ENCODE results near the gene HSPA12A.

The HSPA12A gene

DNA sequence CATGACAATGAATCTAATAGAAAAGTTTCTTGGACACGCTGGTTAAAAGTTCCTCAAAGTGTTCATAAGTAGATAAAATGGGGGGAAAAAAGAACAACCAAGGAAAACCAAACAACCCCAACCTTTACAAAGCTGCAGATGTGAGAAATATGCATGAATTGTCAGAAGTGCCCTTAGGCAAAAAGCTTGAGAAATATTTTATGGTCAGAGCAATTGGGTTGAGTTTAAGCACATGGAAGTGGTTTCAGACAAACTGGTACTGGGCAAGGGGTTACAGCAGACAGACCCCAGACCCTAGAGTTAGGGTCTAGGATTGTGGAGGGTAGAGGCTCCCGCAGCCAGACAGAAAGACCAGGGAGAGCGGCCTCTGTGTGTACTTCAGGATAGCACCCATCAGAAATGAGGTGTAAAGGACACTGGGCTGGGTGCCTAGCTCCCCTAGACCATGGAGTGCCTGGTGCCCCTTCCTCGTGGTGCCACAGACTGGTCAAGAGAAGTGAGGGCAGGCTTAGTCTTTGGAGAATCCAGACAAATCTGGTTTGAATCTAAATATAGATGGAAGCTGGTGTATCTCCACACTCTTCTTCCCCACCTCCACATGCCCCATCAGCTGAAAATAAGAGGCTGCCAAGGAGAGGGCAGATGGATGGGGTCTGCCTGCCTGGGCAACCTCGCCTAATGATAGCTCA is 84.4 kb downstream of the HSPA12A start:
- Histone ChIP-seq H3K4me1 (ENCODE audit: control insufficient read depth in 1 of 2, insufficient read depth in 1 of 2, low read depth in 1 of 2, low read length in 1 of 2) (no peaks in the 10 kb centered on the region), H3K4me3 (ENCODE audit: low read depth in 1 of 2, low read length in 1 of 2) (no peak overlapping the region), H3K27me3 (no peaks in the 10 kb centered on the region), H3K36me3 (no peaks in the 10 kb centered on the region), H3K27ac (no peak overlapping the region), H3K9me3 (no peaks in the 10 kb centered on the region)
- TF ChIP-seq, protein P1, sequence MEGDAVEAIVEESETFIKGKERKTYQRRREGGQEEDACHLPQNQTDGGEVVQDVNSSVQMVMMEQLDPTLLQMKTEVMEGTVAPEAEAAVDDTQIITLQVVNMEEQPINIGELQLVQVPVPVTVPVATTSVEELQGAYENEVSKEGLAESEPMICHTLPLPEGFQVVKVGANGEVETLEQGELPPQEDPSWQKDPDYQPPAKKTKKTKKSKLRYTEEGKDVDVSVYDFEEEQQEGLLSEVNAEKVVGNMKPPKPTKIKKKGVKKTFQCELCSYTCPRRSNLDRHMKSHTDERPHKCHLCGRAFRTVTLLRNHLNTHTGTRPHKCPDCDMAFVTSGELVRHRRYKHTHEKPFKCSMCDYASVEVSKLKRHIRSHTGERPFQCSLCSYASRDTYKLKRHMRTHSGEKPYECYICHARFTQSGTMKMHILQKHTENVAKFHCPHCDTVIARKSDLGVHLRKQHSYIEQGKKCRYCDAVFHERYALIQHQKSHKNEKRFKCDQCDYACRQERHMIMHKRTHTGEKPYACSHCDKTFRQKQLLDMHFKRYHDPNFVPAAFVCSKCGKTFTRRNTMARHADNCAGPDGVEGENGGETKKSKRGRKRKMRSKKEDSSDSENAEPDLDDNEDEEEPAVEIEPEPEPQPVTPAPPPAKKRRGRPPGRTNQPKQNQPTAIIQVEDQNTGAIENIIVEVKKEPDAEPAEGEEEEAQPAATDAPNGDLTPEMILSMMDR (IDR thresholded peaks at IDR 0.05), result no peak

DNA sequence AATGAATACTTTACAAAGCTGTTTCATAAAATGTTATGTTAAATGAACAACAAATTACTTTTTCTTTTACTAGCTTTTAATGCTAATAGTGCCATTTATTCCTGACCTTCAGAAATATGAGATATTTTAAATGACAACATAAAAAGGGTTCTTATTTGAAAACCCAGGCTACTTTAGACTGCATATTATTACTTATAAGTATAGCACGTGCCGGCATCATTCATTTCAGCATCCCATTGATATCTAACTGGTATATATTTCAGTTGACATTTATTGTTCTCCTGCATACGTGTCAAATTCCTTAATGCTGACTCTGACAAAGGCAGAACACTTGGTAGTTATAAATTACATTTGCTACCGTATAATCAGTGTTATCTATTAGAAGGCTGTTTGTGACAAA is 86.3 kb downstream of the HSPA12A start:
- TF ChIP-seq, protein P1 (IDR thresholded peaks at IDR 0.05), result no peak
- no peak overlapping the region for H3K27ac ChIP-seq
- no peaks in the 10 kb centered on the region for H3K27me3 ChIP-seq
- H3K9me3 ChIP-seq, result no peaks in the 10 kb centered on the region
- no peak overlapping the region for H3K4me3 ChIP-seq (ENCODE audit: low read depth in 1 of 2, low read length in 1 of 2)
- no peaks in the 10 kb centered on the region for H3K4me1 ChIP-seq (ENCODE audit: control insufficient read depth in 1 of 2, insufficient read depth in 1 of 2, low read depth in 1 of 2, low read length in 1 of 2)
- no peaks in the 10 kb centered on the region for H3K36me3 ChIP-seq

DNA sequence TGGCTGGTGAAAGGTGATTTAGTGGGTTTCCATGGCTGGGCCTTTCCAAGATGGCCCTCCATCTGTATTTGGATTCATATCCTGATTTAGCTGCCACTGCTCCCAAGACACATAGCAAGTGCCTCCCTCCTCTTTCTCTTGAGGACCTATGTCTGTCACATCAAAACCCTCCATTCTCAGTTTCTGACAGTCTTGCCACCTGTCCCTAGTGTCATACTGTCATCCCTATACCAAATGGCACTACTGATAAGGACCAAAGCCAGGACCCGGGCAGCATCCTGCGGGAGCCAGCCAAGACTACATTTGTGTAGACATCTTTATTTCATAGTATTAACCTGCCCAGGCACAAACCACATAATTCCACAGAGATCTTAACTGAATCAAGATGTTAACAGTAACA is 86.8 kb downstream of the HSPA12A start:
- no peak overlapping the region for H3K27ac ChIP-seq
- H3K9me3 ChIP-seq, result no peaks in the 10 kb centered on the region
- H3K27me3 ChIP-seq, result no peaks in the 10 kb centered on the region
- H3K4me3 ChIP-seq (ENCODE audit: low read depth in 1 of 2, low read length in 1 of 2), result no peak overlapping the region
- no peaks in the 10 kb centered on the region for H3K36me3 ChIP-seq
- H3K4me1 ChIP-seq (ENCODE audit: control insufficient read depth in 1 of 2, insufficient read depth in 1 of 2, low read depth in 1 of 2, low read length in 1 of 2), result no peaks in the 10 kb centered on the region
- TF ChIP-seq, protein P1 (IDR thresholded peaks at IDR 0.05), result no peak

DNA sequence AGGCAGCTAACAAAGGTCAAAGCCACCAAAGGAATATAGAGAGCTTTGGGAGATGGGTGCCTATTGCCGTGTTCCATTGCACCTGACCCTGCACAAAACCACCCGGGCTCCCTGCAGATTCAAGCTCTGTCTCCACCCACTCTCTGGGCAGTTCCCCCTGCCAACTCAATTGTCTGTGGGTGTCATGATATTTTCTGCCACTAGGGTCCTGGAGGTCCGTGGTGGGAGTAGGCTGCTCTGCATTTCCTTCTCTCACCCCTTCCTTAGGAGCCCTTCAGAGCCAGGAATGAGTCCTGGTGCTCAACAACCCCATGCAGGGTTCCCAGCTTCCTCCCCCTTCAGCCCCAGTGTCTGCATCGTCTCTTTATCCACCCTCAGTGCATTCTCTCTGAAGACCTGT is 87.5 kb downstream of the HSPA12A start:
- no peaks in the 10 kb centered on the region for H3K9me3 ChIP-seq
- no peak overlapping the region for H3K27ac ChIP-seq
- H3K4me1 ChIP-seq (ENCODE audit: control insufficient read depth in 1 of 2, insufficient read depth in 1 of 2, low read depth in 1 of 2, low read length in 1 of 2), result no peaks in the 10 kb centered on the region
- TF ChIP-seq, protein P1 (IDR thresholded peaks at IDR 0.05), result no peak
- H3K27me3 ChIP-seq, result no peaks in the 10 kb centered on the region
- no peaks in the 10 kb centered on the region for H3K36me3 ChIP-seq
- H3K4me3 ChIP-seq (ENCODE audit: low read depth in 1 of 2, low read length in 1 of 2), result no peak overlapping the region

DNA sequence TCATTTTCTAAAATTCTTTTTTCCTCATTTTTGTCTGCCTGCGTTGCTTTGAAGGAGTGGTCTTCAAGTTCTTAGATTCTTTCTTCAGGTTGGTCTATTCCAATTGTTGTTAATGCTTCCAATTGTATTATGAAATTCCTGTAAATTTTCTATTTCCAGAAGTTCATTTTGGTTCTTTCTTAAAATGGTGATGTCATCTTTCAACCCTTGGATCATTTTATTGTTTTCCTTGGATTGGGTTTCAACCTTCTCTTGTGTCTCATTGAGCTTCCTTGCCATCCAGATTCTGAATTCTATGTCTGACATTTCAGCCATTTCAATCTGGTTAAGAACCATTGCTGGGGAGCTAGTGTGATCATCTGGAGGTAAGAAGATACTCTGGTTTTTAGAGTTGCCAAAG is 88.5 kb downstream of the HSPA12A start:
- Histone ChIP-seq H3K36me3 (no peaks in the 10 kb centered on the region), H3K9me3 (no peaks in the 10 kb centered on the region), H3K4me3 (ENCODE audit: low read depth in 1 of 2, low read length in 1 of 2) (no peak overlapping the region), H3K4me1 (ENCODE audit: control insufficient read depth in 1 of 2, insufficient read depth in 1 of 2, low read depth in 1 of 2, low read length in 1 of 2) (no peaks in the 10 kb centered on the region), H3K27ac (no peak overlapping the region), H3K27me3 (no peaks in the 10 kb centered on the region)
- TF ChIP-seq, protein P1 (IDR thresholded peaks at IDR 0.05), result no peak
